ENCODE data around the gene KMT5C.
A peak's percentile ranks its signal among the peaks of the same experiment; 100 is the strongest.

DNA sequence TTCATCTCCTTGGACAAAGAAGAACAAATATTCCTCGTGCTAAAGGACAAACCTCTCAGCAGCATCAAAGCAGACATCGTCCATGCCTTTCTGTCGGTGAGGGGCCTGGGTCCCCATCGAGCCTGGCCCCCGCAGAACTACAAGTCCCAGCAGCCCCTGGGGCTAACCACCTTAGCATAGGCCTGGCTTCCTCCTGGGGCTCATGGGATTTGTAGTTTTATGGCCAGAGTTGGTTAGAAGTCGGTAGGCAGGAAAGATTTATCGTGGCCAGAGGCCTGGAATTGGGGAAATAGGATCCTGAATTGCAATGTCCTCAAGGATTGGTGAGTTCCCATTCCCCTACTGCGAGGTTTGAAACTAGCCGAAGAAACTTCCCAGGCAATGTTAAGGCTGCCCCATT, 34.2 kb upstream of the KMT5C start:
- TF ChIP-seq, protein P1, sequence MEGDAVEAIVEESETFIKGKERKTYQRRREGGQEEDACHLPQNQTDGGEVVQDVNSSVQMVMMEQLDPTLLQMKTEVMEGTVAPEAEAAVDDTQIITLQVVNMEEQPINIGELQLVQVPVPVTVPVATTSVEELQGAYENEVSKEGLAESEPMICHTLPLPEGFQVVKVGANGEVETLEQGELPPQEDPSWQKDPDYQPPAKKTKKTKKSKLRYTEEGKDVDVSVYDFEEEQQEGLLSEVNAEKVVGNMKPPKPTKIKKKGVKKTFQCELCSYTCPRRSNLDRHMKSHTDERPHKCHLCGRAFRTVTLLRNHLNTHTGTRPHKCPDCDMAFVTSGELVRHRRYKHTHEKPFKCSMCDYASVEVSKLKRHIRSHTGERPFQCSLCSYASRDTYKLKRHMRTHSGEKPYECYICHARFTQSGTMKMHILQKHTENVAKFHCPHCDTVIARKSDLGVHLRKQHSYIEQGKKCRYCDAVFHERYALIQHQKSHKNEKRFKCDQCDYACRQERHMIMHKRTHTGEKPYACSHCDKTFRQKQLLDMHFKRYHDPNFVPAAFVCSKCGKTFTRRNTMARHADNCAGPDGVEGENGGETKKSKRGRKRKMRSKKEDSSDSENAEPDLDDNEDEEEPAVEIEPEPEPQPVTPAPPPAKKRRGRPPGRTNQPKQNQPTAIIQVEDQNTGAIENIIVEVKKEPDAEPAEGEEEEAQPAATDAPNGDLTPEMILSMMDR (conservative IDR thresholded peaks at IDR 0.05; ENCODE audit: low read depth in 2 of 2) = no peak
- TF ChIP-seq POLR2AphosphoS5 (IDR thresholded peaks at IDR 0.05; ENCODE audit: low read depth) = no peak
- no peak for TF ChIP-seq JUNB (IDR thresholded peaks at IDR 0.05; ENCODE audit: unreplicated experiment)
- TF ChIP-seq EZH2 (IDR thresholded peaks at IDR 0.05; ENCODE audit: low read depth, unreplicated experiment) = no peak
- no peak for TF ChIP-seq EZH2phosphoT487 (IDR thresholded peaks at IDR 0.05; ENCODE audit: unreplicated experiment)
- TF ChIP-seq NANOG (IDR thresholded peaks at IDR 0.05; ENCODE audit: borderline replicate concordance) = no peak
- TF ChIP-seq STAT1 (IDR thresholded peaks at IDR 0.05; ENCODE audit: unreplicated experiment) = no peak
- TF ChIP-seq CREB1 (CRISPR knock-in tag; IDR thresholded peaks at IDR 0.05; ENCODE audit: low read depth) = no peak
- TF ChIP-seq, protein P2, sequence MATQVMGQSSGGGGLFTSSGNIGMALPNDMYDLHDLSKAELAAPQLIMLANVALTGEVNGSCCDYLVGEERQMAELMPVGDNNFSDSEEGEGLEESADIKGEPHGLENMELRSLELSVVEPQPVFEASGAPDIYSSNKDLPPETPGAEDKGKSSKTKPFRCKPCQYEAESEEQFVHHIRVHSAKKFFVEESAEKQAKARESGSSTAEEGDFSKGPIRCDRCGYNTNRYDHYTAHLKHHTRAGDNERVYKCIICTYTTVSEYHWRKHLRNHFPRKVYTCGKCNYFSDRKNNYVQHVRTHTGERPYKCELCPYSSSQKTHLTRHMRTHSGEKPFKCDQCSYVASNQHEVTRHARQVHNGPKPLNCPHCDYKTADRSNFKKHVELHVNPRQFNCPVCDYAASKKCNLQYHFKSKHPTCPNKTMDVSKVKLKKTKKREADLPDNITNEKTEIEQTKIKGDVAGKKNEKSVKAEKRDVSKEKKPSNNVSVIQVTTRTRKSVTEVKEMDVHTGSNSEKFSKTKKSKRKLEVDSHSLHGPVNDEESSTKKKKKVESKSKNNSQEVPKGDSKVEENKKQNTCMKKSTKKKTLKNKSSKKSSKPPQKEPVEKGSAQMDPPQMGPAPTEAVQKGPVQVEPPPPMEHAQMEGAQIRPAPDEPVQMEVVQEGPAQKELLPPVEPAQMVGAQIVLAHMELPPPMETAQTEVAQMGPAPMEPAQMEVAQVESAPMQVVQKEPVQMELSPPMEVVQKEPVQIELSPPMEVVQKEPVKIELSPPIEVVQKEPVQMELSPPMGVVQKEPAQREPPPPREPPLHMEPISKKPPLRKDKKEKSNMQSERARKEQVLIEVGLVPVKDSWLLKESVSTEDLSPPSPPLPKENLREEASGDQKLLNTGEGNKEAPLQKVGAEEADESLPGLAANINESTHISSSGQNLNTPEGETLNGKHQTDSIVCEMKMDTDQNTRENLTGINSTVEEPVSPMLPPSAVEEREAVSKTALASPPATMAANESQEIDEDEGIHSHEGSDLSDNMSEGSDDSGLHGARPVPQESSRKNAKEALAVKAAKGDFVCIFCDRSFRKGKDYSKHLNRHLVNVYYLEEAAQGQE (IDR thresholded peaks at IDR 0.05; ENCODE audit: unreplicated experiment) = no peak
- TF ChIP-seq, protein P3, sequence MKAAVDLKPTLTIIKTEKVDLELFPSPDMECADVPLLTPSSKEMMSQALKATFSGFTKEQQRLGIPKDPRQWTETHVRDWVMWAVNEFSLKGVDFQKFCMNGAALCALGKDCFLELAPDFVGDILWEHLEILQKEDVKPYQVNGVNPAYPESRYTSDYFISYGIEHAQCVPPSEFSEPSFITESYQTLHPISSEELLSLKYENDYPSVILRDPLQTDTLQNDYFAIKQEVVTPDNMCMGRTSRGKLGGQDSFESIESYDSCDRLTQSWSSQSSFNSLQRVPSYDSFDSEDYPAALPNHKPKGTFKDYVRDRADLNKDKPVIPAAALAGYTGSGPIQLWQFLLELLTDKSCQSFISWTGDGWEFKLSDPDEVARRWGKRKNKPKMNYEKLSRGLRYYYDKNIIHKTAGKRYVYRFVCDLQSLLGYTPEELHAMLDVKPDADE (IDR thresholded peaks at IDR 0.05) = peak; percentile 98
- TF ChIP-seq ZNF114 (CRISPR knock-in tag; IDR thresholded peaks at IDR 0.05) = no peak
- no peak for TF ChIP-seq ZNF331 (CRISPR knock-in tag; IDR thresholded peaks at IDR 0.05; ENCODE audit: low read depth)

Measured in GM23338 (cell line).